Endodermal cell (in vitro differentiated cells): ENCODE data around the gene SLIT3. TPM values are rescaled to one million over a fixed set of nuclear protein-coding genes. Genes with fewer than 3 reads are reported as not detected.

ENCODE experiments used
- DNase-seq: peaks from one replicate; pipeline ENCODE4 v3.0.0-alpha.2; 2017
- H3K27ac ChIP-seq: 2 replicates; pipeline ENCODE4 v1.5.1; 2013; ENCODE audit warnings: mild to moderate bottlenecking, low read depth, low read length, moderate library complexity
- H3K27me3 ChIP-seq: 2 replicates; pipeline ENCODE4 v1.6.1; 2013; ENCODE audit warnings: mild to moderate bottlenecking, low read length, moderate library complexity; ENCODE audit not compliant: insufficient read depth, control insufficient read depth, poor library complexity, severe bottlenecking
- H3K36me3 ChIP-seq: 2 replicates; pipeline ENCODE4 v1.7.0; 2013; ENCODE audit warnings: mild to moderate bottlenecking, low read length, moderate library complexity; ENCODE audit not compliant: control insufficient read depth, insufficient read depth
- H3K4me1 ChIP-seq: one replicate; pipeline ENCODE4 v1.7.0; 2013; ENCODE audit warnings: low read length; ENCODE audit not compliant: control insufficient read depth, insufficient read depth
- H3K4me3 ChIP-seq: 2 replicates; pipeline ENCODE4 v1.5.1; 2013; ENCODE audit warnings: mild to moderate bottlenecking, low read length, moderate library complexity
- H3K9ac ChIP-seq: 2 replicates; pipeline ENCODE4 v1.6.1; 2013; ENCODE audit warnings: mild to moderate bottlenecking, low read length, moderate library complexity; ENCODE audit not compliant: poor library complexity, severe bottlenecking; ENCODE audit errors: extremely low read depth
- H3K9me3 ChIP-seq: 2 replicates; pipeline ENCODE4 v1.6.1; 2013; ENCODE audit warnings: mild to moderate bottlenecking, low read length, moderate library complexity; ENCODE audit not compliant: control insufficient read depth
- H3K27ac Mint-ChIP-seq: 2 replicates; pipeline ENCODE4 v1.8.0; 2020; ENCODE audit warnings: mixed read lengths
- H3K27me3 Mint-ChIP-seq: 2 replicates; pipeline ENCODE4 v1.8.0; 2021; ENCODE audit warnings: mild to moderate bottlenecking, mixed read lengths; ENCODE audit not compliant: insufficient read depth
- H3K36me3 Mint-ChIP-seq: 2 replicates; pipeline ENCODE4 v1.8.0; 2020; ENCODE audit warnings: low read depth, mixed read lengths
- H3K4me1 Mint-ChIP-seq: 2 replicates; pipeline ENCODE4 v1.8.0; 2020; ENCODE audit warnings: mixed read lengths
- H3K4me3 Mint-ChIP-seq: 2 replicates; pipeline ENCODE4 v1.8.0; 2020; ENCODE audit warnings: mild to moderate bottlenecking, moderate library complexity, mixed read lengths
- H3K9me3 Mint-ChIP-seq: 2 replicates; pipeline ENCODE4 v1.8.0; 2020; ENCODE audit warnings: mild to moderate bottlenecking, mixed read lengths
- CTCF ChIP-seq: fragments of 200-600 bp; sonication (generic); conservative IDR thresholded peaks from 2 replicates; pipeline ENCODE4 v1.5.0; 2021; ENCODE audit warnings: antibody characterized with exemption, mild to moderate bottlenecking
- WGBS, 2 experiments: methylation state at CpG; one replicate each; pipeline versions ENCODE4 v1.1.5 to v1.1.7; 2013; ENCODE audit warnings: missing lambda C conversion rate in 2 of 2, mixed read lengths in 1 of 2; ENCODE audit not compliant: insufficient coverage in 1 of 2, insufficient read length in 1 of 2; 5-methylcytosine and 5-hydroxymethylcytosine counted together
- total RNA-seq, 2 donors: library from RNA; stranded (reverse); fragmentation: NEBNext Ultra II Directional in 1 of 2; extraction: Animal tissue kit (Norgen Biotek cat#: 25700) in 1 of 2; gene quantifications; 2 replicates in 1 of 2; 3 replicates in 1 of 2; pipeline ENCODE4 v1.2.1, GENCODE V29; 2021

The SLIT3 gene
- total RNA-seq, 2 donors from 2014 or later = 2.5 to 3.4 TPM

GRCh38 chr5:168779333-168779732 is 521.6 kb downstream of the SLIT3 start:
- no peak for TF ChIP-seq CTCF
- 97 to 100% methylated on average over 1 to 3 of the region's 3 CpGs for WGBS, 2 experiments

GRCh38 chr5:168778536-168778935 is 522.4 kb downstream of the SLIT3 start:
- Mint-ChIP-seq H3K4me1 (no peaks in the 10 kb centered on the region), H3K27me3 (peaks cover 12% of the 10 kb centered on the region), H3K36me3 (no peaks in the 10 kb centered on the region), H3K27ac (no peak overlapping the region), H3K9me3 (no peaks in the 10 kb centered on the region), H3K4me3 (no peak overlapping the region)
- H3K27ac ChIP-seq = no peak overlapping the region
- peaks cover 5% of the 10 kb centered on the region for H3K9me3 ChIP-seq
- no peaks in the 10 kb centered on the region for H3K4me1 ChIP-seq
- no peak overlapping the region for H3K4me3 ChIP-seq
- no peak for DNase-seq
- H3K9ac ChIP-seq = no peak overlapping the region
- no peaks in the 10 kb centered on the region for H3K36me3 ChIP-seq
- peaks cover 18% of the 10 kb centered on the region for H3K27me3 ChIP-seq
- TF ChIP-seq CTCF = no peak
- 88 to 91% methylated on average over 9 to 10 of the region's 10 CpGs for WGBS, 2 experiments

More at GRCh38 chr5:168779333-168779732, 521.6 kb downstream of the SLIT3 start:
- DNase-seq = no peak
- peaks cover 6% of the 10 kb centered on the region for H3K9me3 ChIP-seq
- Mint-ChIP-seq H3K27me3 (peaks cover 10% of the 10 kb centered on the region), H3K36me3 (no peaks in the 10 kb centered on the region), H3K27ac (no peak overlapping the region), H3K9me3 (no peaks in the 10 kb centered on the region), H3K4me3 (no peak overlapping the region), H3K4me1 (no peaks in the 10 kb centered on the region)
- peaks cover 18% of the 10 kb centered on the region for H3K27me3 ChIP-seq
- H3K27ac ChIP-seq = no peak overlapping the region
- no peak overlapping the region for H3K4me3 ChIP-seq
- no peaks in the 10 kb centered on the region for H3K36me3 ChIP-seq
- no peak overlapping the region for H3K9ac ChIP-seq
- no peaks in the 10 kb centered on the region for H3K4me1 ChIP-seq

- Mint-ChIP-seq H3K4me1 (no peaks in the 10 kb centered on the region), H3K27me3 (peaks cover 7% of the 10 kb centered on the region), H3K9me3 (no peaks in the 10 kb centered on the region), H3K4me3 (no peak overlapping the region), H3K36me3 (no peaks in the 10 kb centered on the region), H3K27ac (no peak overlapping the region)
- TF ChIP-seq CTCF = no peak
- DNase-seq = no peak
- no peak overlapping the region for H3K4me3 ChIP-seq
- WGBS, 2 experiments = 60 to 90% methylated on average over 1 to 2 of the region's 2 CpGs
- no peak overlapping the region for H3K27ac ChIP-seq
- H3K27me3 ChIP-seq = peaks cover 18% of the 10 kb centered on the region
- H3K9ac ChIP-seq = no peak overlapping the region
- no peaks in the 10 kb centered on the region for H3K9me3 ChIP-seq
- no peaks in the 10 kb centered on the region for H3K4me1 ChIP-seq
- H3K36me3 ChIP-seq = no peaks in the 10 kb centered on the region
These were observed 523.3 kb downstream of the SLIT3 start for GRCh38 chr5:168777651-168778050.
